GM12878 (cell line): ENCODE measurements around the gene PCBD1. TPM values are rescaled to one million over a fixed set of nuclear protein-coding genes. Genes with fewer than 3 reads are reported as not detected.
A peak's percentile ranks its signal among the peaks of the same experiment; 100 is the strongest.

Experiments used
- ATAC-seq: fragments of 200-7000 bp; cut with Tn5 transposase; 3 replicates; pipeline ENCODE4 v1.9.1; 2020; ENCODE audit warnings: mild to moderate bottlenecking, moderate library complexity
- BruUV-seq: library from RNA; stranded (reverse); fragments of 400-500 nt; replicated peaks from 2 replicates; lab custom pipeline; 2021; lab: Mats Ljungman, UMichigan
- CTCF ChIA-PET: fragments of 300-600 bp; sonication (Branson Sonifier 250); formaldehyde crosslinking; extraction: SDS; loops from one replicate; lab custom pipeline; 2021; ENCODE audit warnings: inconsistent platforms; lab: Yijun Ruan, JAX
- POLR2A ChIA-PET: fragments of 350-600 bp; formaldehyde crosslinking; extraction: SDS; loops from one replicate; lab custom pipeline; 2021; ENCODE audit warnings: inconsistent platforms; lab: Charles Lee
- RAD21 ChIA-PET: fragments of 300-600 bp; sonication (Branson Sonifier 250); formaldehyde crosslinking; loops from one replicate; lab custom pipeline; 2023; ENCODE audit warnings: antibody characterized with exemption; ENCODE audit not compliant: unreplicated experiment; lab: Charles Lee
- SMC1A ChIA-PET: fragments of 300-600 bp; sonication (Branson Sonifier 250); formaldehyde crosslinking; loops from one replicate; lab custom pipeline; 2023; ENCODE audit not compliant: unreplicated experiment, uncharacterized antibody; lab: Charles Lee
- DNase-seq: peaks from one replicate; pipeline ENCODE4 v3.0.0-alpha.2; 2011; ENCODE audit warnings: low read depth, low spot score
- FAIRE-seq: peaks from 3 replicates; lab custom pipeline; 2011; peaks lifted over from hg19 to GRCh38; lab: Jason Lieb, UNC
- H2AFZ ChIP-seq: 2 replicates; pipeline ENCODE4 v1.6.0; 2011; ENCODE audit warnings: low read depth, low read length, control low read depth; ENCODE audit not compliant: control insufficient read depth
- H3K27ac ChIP-seq: 2 replicates; pipeline ENCODE4 v1.5.1; 2011; ENCODE audit warnings: control low read depth; ENCODE audit not compliant: control insufficient read depth, insufficient read depth
- H3K27me3 ChIP-seq, 2 experiments: replicated peaks in 1 of 2; 2 replicates each; pipeline versions ENCODE4 v1.6.0 to v1.6.1; 2011; ENCODE audit warnings: low read length in 1 of 2; ENCODE audit not compliant: control insufficient read depth in 2 of 2, insufficient read depth in 2 of 2
- H3K36me3 ChIP-seq, 2 experiments: 2 replicates each; pipeline ENCODE4 v1.5.1; 2011; ENCODE audit warnings: low read length in 1 of 2; ENCODE audit not compliant: control insufficient read depth in 2 of 2, insufficient read depth in 2 of 2
- H3K4me1 ChIP-seq: 2 replicates; pipeline ENCODE4 v1.6.1; 2011; ENCODE audit warnings: mild to moderate bottlenecking, low read length, moderate library complexity, mixed read lengths; ENCODE audit not compliant: control insufficient read depth, insufficient read depth
- H3K4me2 ChIP-seq: 2 replicates; pipeline ENCODE4 v1.6.0; 2011; ENCODE audit warnings: control low read depth; ENCODE audit not compliant: control insufficient read depth, insufficient read depth
- H3K4me3 ChIP-seq: fragments of 200-600 bp; sonication (generic); 2 replicates; pipeline ENCODE4 v1.5.1; 2016
- H3K79me2 ChIP-seq: 2 replicates; pipeline ENCODE4 v1.6.0; 2011; ENCODE audit warnings: low read length; ENCODE audit not compliant: control insufficient read depth, insufficient read depth
- H3K9ac ChIP-seq: 2 replicates; pipeline ENCODE4 v1.8.0; 2011; ENCODE audit warnings: low read length, control low read depth, mixed read lengths; ENCODE audit not compliant: control insufficient read depth, insufficient read depth
- H3K9me3 ChIP-seq: replicated peaks from 3 replicates; pipeline ENCODE4 v1.5.1; 2011; ENCODE audit warnings: mild to moderate bottlenecking, low read length; ENCODE audit not compliant: control insufficient read depth, insufficient read depth
- H4K20me1 ChIP-seq: 2 replicates; pipeline ENCODE4 v1.6.0; 2011; ENCODE audit not compliant: control insufficient read depth, insufficient read depth
- EP300 ChIP-seq, 2 experiments: fragments of 150-350 bp in 1 of 2; IDR thresholded peaks; 2 replicates each; pipeline ENCODE4 v1.6.1; 2011 to 2012; ENCODE audit warnings: low read depth in 2 of 2, low read length in 2 of 2, borderline replicate concordance in 1 of 2, improper control_type of control experiment in 1 of 2, inconsistent platforms in 1 of 2; ENCODE audit not compliant: control insufficient read depth in 1 of 2
- HDAC6 ChIP-seq: fragments of 200-600 bp; sonication (generic); IDR thresholded peaks from one replicate; pipeline ENCODE4 v1.8.0; 2017; ENCODE audit warnings: antibody characterized with exemption; ENCODE audit not compliant: unreplicated experiment
- KAT2A ChIP-seq: conservative IDR thresholded peaks from 2 replicates; pipeline ENCODE4 v1.6.1; 2011; ENCODE audit warnings: low read depth, low read length; ENCODE audit not compliant: control insufficient read depth
- MEF2A ChIP-seq: IDR thresholded peaks from 2 replicates; pipeline ENCODE4 v1.6.1; 2011; ENCODE audit warnings: low read depth, mild to moderate bottlenecking, low read length, moderate library complexity; ENCODE audit not compliant: insufficient read depth
- MLLT1 ChIP-seq: fragments of 450-650 bp; IDR thresholded peaks from 2 replicates; pipeline ENCODE4 v1.6.1; 2016; ENCODE audit warnings: mild to moderate bottlenecking
- MXI1 ChIP-seq: fragments of 150-350 bp; IDR thresholded peaks from 2 replicates; pipeline ENCODE4 v1.6.1; 2011; ENCODE audit warnings: low read depth, mild to moderate bottlenecking, inconsistent platforms, low read length, improper control_type of control experiment
- PBX3 ChIP-seq: IDR thresholded peaks from 2 replicates; pipeline ENCODE4 v1.6.1; 2011; ENCODE audit warnings: mild to moderate bottlenecking, low read depth, low read length, moderate library complexity; ENCODE audit not compliant: insufficient replicate concordance
- TBL1XR1 ChIP-seq: IDR thresholded peaks from 2 replicates; pipeline ENCODE4 v1.6.1; 2012; ENCODE audit warnings: low read depth, low read length, improper control_type of control experiment
- ZBTB4 ChIP-seq: fragments of 450-650 bp; formaldehyde crosslinking; IDR thresholded peaks from 2 replicates; pipeline ENCODE4 v1.4.0; 2022; ENCODE audit warnings: mild to moderate bottlenecking, moderate library complexity
- ZBTB40 ChIP-seq: fragments of 450-650 bp; IDR thresholded peaks from 2 replicates; pipeline ENCODE4 v1.6.1; 2016; ENCODE audit warnings: mild to moderate bottlenecking, moderate library complexity, borderline replicate concordance
- WGBS: methylation state at CpG from one replicate; pipeline ENCODE4 v1.1.6; 2016; ENCODE audit warnings: low lambda C conversion rate; ENCODE audit not compliant: insufficient replicate concordance, insufficient coverage; ENCODE audit errors: missing lambda C conversion rate; 5-methylcytosine and 5-hydroxymethylcytosine counted together
- in situ Hi-C: fragments of 300-500 bp; cut with MboI; formaldehyde crosslinking; loops from 9 replicates; pipeline ENCODE4 v1.14.3; 2018; ENCODE audit warnings: mixed read lengths
- intact Hi-C: fragments of 100-400 bp; cut with micrococcal nuclease; formaldehyde crosslinking; loops from one replicate; pipeline ENCODE4 v1.14.2; 2022; ENCODE audit not compliant: unreplicated experiment
- polyA plus RNA-seq, 11 experiments: library from polyadenylated mRNA; depleted of rRNA in 4 of 11; unstranded in 6 of 11; stranded (reverse) in 5 of 11; fragments of >200 nt; fragmentation: Nextera tagmentation in 4 of 11; fragmentation: Illumina TruSeq in 1 of 11; extraction: Ambion mirVana in 4 of 11; extraction: Trizol in 1 of 11; gene quantifications; 1 replicate in 1 of 11; 2 replicates in 10 of 11; pipeline versions ENCODE4 v1.2.1 to v1.2.3, GENCODE V29; 2011 to 2016; ENCODE audit warnings: inconsistent platforms in 2 of 11, missing spikeins in 2 of 11, low read depth in 1 of 11
- total RNA-seq, 4 experiments: library from RNA; depleted of rRNA in 3 of 4; stranded (reverse); fragments of >200 nt in 3 of 4; fragmentation: Illumina TruSeq in 1 of 4; extraction: Trizol in 1 of 4; gene quantifications; 2 replicates each; pipeline versions ENCODE4 v1.2.1 to v1.2.3, GENCODE V29; 2013 to 2021

PCBD1 gene
- total and polyA plus RNA-seq, 10 of the 15 experiments (the other 5 are each of a cell fraction or from before 2014, with no cell fraction given) = 5.6 to 66.8 (median 34.2) TPM

GRCh38 chr10:70885931-70886903 is 2.1 kb downstream of the PCBD1 start:
- Histone ChIP-seq H3K36me3 (peaks cover 0 to 1% of the 10 kb centered on the region in 2 experiments; a peak in 3 of 4 replicates), H3K9me3 (no peaks in the 10 kb centered on the region), H3K4me2 (no peak overlapping the region), H4K20me1 (no peaks in the 10 kb centered on the region), H3K9ac (no peak overlapping the region), H3K79me2 (no peaks in the 10 kb centered on the region), H3K4me1 (peaks cover 6% of the 10 kb centered on the region; the same call in 1 of the 2 replicates), H3K4me3 (no peak overlapping the region), H3K27me3 (no peaks in the 10 kb centered on the region), H3K27ac (no peak overlapping the region), H2AFZ (no peak overlapping the region)
- RAD21 ChIA-PET = no interaction called here
- intact Hi-C loops = loop anchor here (10.0 kb wide), 1 partner anchor 421 kb away; no protein-coding TSS in a partner anchor
- POLR2A ChIA-PET = no interaction called here
- FAIRE-seq (no peak), DNase-seq (no peak), ATAC-seq (no peak)
- SMC1A ChIA-PET = no interaction called here
- CTCF ChIA-PET = interaction anchor here (0.6 to 1.9 kb wide), 3 partner anchors 17 to 1011 kb away, joined by 4 to 8 read pairs (median 6); partner anchors contain the start of gene SGPL1
- in situ Hi-C loops = loop anchor here (10.0 kb wide), 1 partner anchor 421 kb away; no protein-coding TSS in a partner anchor
- BruUV-seq = TSS peak; percentile 57
- WGBS = 91% methylated on average over 18 of the region's 18 CpGs
- TF ChIP-seq TBL1XR1 (no peak), ZBTB4 (CRISPR knock-in tag) (no peak), PBX3 (no peak), MEF2A (no peak), MLLT1 (no peak), KAT2A (no peak), ZBTB40 (no peak), HDAC6 (no peak), MXI1 (no peak), EP300 (IDR thresholded peaks at IDR 0.05; ENCODE audit: borderline replicate concordance in 1 of 2, control insufficient read depth in 1 of 2, low read depth in 2 of 2, low read length in 2 of 2) (no peak)
